IMR-90 (cell line): ENCODE data around the gene ADAP1. TPM values are rescaled to one million over a fixed set of nuclear protein-coding genes. Genes with fewer than 3 reads are reported as not detected.
A peak's percentile ranks its signal among the peaks of the same experiment; 100 is the strongest.

Source experiments
- ATAC-seq: fragments of 200-7000 bp; cut with Tn5 transposase; 2 replicates; pipeline ENCODE4 v1.9.1; 2020; ENCODE audit warnings: low read depth, mild to moderate bottlenecking, moderate library complexity
- BruUV-seq: library from RNA; stranded (reverse); fragments of 400-500 nt; replicated peaks from 2 replicates; lab custom pipeline; 2021; lab: Mats Ljungman, UMichigan
- CTCF ChIA-PET: fragments of 300-600 bp; formaldehyde crosslinking; extraction: SDS; loops from one replicate; lab custom pipeline; 2021; ENCODE audit warnings: antibody characterized with exemption; lab: Yijun Ruan, JAX
- POLR2A ChIA-PET: fragments of 300-600 bp; sonication (Branson Sonifier 250); formaldehyde crosslinking; loops from one replicate; lab custom pipeline; 2022; ENCODE audit warnings: antibody characterized with exemption; ENCODE audit not compliant: unreplicated experiment; lab: Charles Lee
- DNase-seq: peaks from one replicate; pipeline ENCODE4 v3.0.0; 2013
- H2AFZ ChIP-seq: replicated peaks from 2 replicates; pipeline ENCODE3; 2013; ENCODE audit warnings: low read length, mild to moderate bottlenecking; ENCODE audit not compliant: poor library complexity
- H2AK5ac ChIP-seq: 2 replicates; pipeline ENCODE4 v1.6.1; 2013; ENCODE audit warnings: low read depth, low read length, inconsistent platforms
- H2AK9ac ChIP-seq: replicated peaks from 2 replicates; pipeline ENCODE3; 2013; ENCODE audit warnings: mild to moderate bottlenecking, low read depth, low read length, moderate library complexity; ENCODE audit not compliant: poor library complexity
- H2BK120ac ChIP-seq: 2 replicates; pipeline ENCODE4 v1.6.1; 2013; ENCODE audit warnings: low read depth, low read length, inconsistent platforms
- H2BK15ac ChIP-seq: 3 replicates; pipeline ENCODE4 v1.6.1; 2013; ENCODE audit warnings: low read depth, low read length, inconsistent platforms
- H2BK20ac ChIP-seq: 2 replicates; pipeline ENCODE4 v1.6.1; 2013; ENCODE audit warnings: low read depth, mild to moderate bottlenecking, inconsistent platforms, low read length, moderate library complexity
- H2BK5ac ChIP-seq: 2 replicates; pipeline ENCODE4 v1.6.1; 2013; ENCODE audit warnings: mild to moderate bottlenecking, low read depth, low read length, inconsistent platforms; ENCODE audit not compliant: poor library complexity, severe bottlenecking
- H3K14ac ChIP-seq: replicated peaks from 2 replicates; pipeline ENCODE4 v1.6.1; 2013; ENCODE audit warnings: low read depth, low read length, inconsistent platforms
- H3K18ac ChIP-seq: 2 replicates; pipeline ENCODE4 v1.6.1; 2013; ENCODE audit warnings: low read depth, low read length, control low read depth
- H3K23ac ChIP-seq: 2 replicates; pipeline ENCODE4 v1.6.1; 2013; ENCODE audit warnings: low read depth, low read length, inconsistent platforms
- H3K27ac ChIP-seq: 2 replicates; pipeline ENCODE4 v1.5.1; 2013; ENCODE audit warnings: mild to moderate bottlenecking, control low read depth, low read length; ENCODE audit not compliant: insufficient read depth
- H3K27me3 ChIP-seq: 2 replicates; pipeline ENCODE4 v1.6.1; 2013; ENCODE audit warnings: low read length; ENCODE audit not compliant: control insufficient read depth, insufficient read depth
- H3K36me3 ChIP-seq: 2 replicates; pipeline ENCODE4 v1.6.1; 2013; ENCODE audit warnings: low read length, mixed read lengths; ENCODE audit not compliant: control insufficient read depth, insufficient read depth
- H3K4ac ChIP-seq: 2 replicates; pipeline ENCODE4 v1.6.1; 2013; ENCODE audit warnings: low read depth, low read length, inconsistent platforms
- H3K4me1 ChIP-seq: 2 replicates; pipeline ENCODE4 v1.6.1; 2013; ENCODE audit warnings: low read length, mixed read lengths; ENCODE audit not compliant: control insufficient read depth, insufficient read depth
- H3K4me2 ChIP-seq: 2 replicates; pipeline ENCODE4 v1.6.1; 2013; ENCODE audit warnings: low read depth, mild to moderate bottlenecking, control low read depth, low read length, moderate library complexity
- H3K4me3 ChIP-seq: 2 replicates; pipeline ENCODE4 v1.5.1; 2013; ENCODE audit warnings: low read depth, mild to moderate bottlenecking, control low read depth, low read length, moderate library complexity; ENCODE audit not compliant: insufficient read depth
- H3K56ac ChIP-seq: 2 replicates; pipeline ENCODE4 v1.6.1; 2013; ENCODE audit warnings: low read length, inconsistent platforms; ENCODE audit not compliant: insufficient read depth; ENCODE audit errors: extremely low read depth
- H3K79me1 ChIP-seq, 2 experiments: 2 replicates each; pipeline ENCODE4 v1.6.1; 2013; ENCODE audit warnings: low read length in 2 of 2, inconsistent platforms in 1 of 2, low read depth in 1 of 2
- H3K9ac ChIP-seq: 2 replicates; pipeline ENCODE4 v1.6.1; 2013; ENCODE audit warnings: low read depth, low read length, control low read depth
- H3K9me1 ChIP-seq: 2 replicates; pipeline ENCODE4 v1.6.1; 2013; ENCODE audit warnings: low read length, inconsistent platforms; ENCODE audit not compliant: insufficient read depth
- H3K9me3 ChIP-seq: 2 replicates; pipeline ENCODE4 v1.6.1; 2013; ENCODE audit warnings: low read length; ENCODE audit not compliant: control insufficient read depth, insufficient read depth
- H4K20me1 ChIP-seq: 2 replicates; pipeline ENCODE4 v1.6.1; 2013; ENCODE audit warnings: low read length, inconsistent platforms; ENCODE audit not compliant: insufficient read depth
- H4K5ac ChIP-seq: 2 replicates; pipeline ENCODE4 v1.6.1; 2013; ENCODE audit warnings: mild to moderate bottlenecking, low read depth, low read length, control low read depth
- H4K8ac ChIP-seq, 2 experiments: 2 replicates each; pipeline ENCODE4 v1.6.1; 2013; ENCODE audit warnings: low read depth in 2 of 2, low read length in 2 of 2, control low read depth in 1 of 2, inconsistent platforms in 1 of 2
- H4K91ac ChIP-seq: 2 replicates; pipeline ENCODE4 v1.6.1; 2013; ENCODE audit warnings: low read depth, low read length, inconsistent platforms; ENCODE audit not compliant: insufficient read depth
- BHLHE40 ChIP-seq: fragments of 150-350 bp; IDR thresholded peaks from 2 replicates; pipeline ENCODE4 v1.6.1; 2016; ENCODE audit warnings: mild to moderate bottlenecking, low read depth, low read length
- CHD1 ChIP-seq: IDR thresholded peaks from 2 replicates; pipeline ENCODE4 v1.6.1; 2012; ENCODE audit warnings: low read depth, low read length, improper control_type of control experiment
- CTCF ChIP-seq: conservative IDR thresholded peaks from 2 replicates; pipeline ENCODE4 v1.5.1; 2012; ENCODE audit warnings: mild to moderate bottlenecking, low read depth, low read length, improper control_type of control experiment
- FOS ChIP-seq: fragments of 150-350 bp; IDR thresholded peaks from 2 replicates; pipeline ENCODE4 v1.6.1; 2016; ENCODE audit warnings: low read depth, low read length
- MAFK ChIP-seq: IDR thresholded peaks from 2 replicates; pipeline ENCODE4 v1.6.1; 2012; ENCODE audit warnings: low read depth, low read length, improper control_type of control experiment
- MAZ ChIP-seq: IDR thresholded peaks from 2 replicates; pipeline ENCODE4 v1.6.1; 2012; ENCODE audit warnings: low read depth, mild to moderate bottlenecking, low read length, improper control_type of control experiment, moderate library complexity, borderline replicate concordance
- MXI1 ChIP-seq: IDR thresholded peaks from 2 replicates; pipeline ENCODE4 v1.6.1; 2012; ENCODE audit warnings: low read depth, mild to moderate bottlenecking, low read length, moderate library complexity, borderline replicate concordance
- NFE2L2 ChIP-seq: fragments of 150-350 bp; IDR thresholded peaks from 2 replicates; pipeline ENCODE4 v1.6.1; 2016; ENCODE audit warnings: low read depth, mild to moderate bottlenecking, low read length
- POLR2A ChIP-seq: IDR thresholded peaks from 2 replicates; pipeline ENCODE4 v1.6.1; 2012; ENCODE audit warnings: mild to moderate bottlenecking, low read depth, low read length
- RAD21 ChIP-seq: IDR thresholded peaks from 2 replicates; pipeline ENCODE4 v1.6.1; 2012; ENCODE audit warnings: low read length, improper control_type of control experiment
- RCOR1 ChIP-seq: IDR thresholded peaks from 2 replicates; pipeline ENCODE4 v1.6.1; 2012; ENCODE audit warnings: mild to moderate bottlenecking, low read length, improper control_type of control experiment; ENCODE audit not compliant: insufficient replicate concordance
- RFX5 ChIP-seq: IDR thresholded peaks from 2 replicates; pipeline ENCODE4 v1.8.0; 2012; ENCODE audit warnings: low read depth, mild to moderate bottlenecking, low read length, moderate library complexity
- SMC3 ChIP-seq: fragments of 150-350 bp; IDR thresholded peaks from 2 replicates; pipeline ENCODE4 v1.6.1; 2016; ENCODE audit warnings: low read depth, mild to moderate bottlenecking, antibody characterized with exemption, low read length, moderate library complexity
- WGBS, 2 experiments: methylation state at CpG; one replicate each; pipeline versions ENCODE4 v1.1.5 to v1.1.7; 2013; ENCODE audit warnings: missing lambda C conversion rate in 2 of 2; ENCODE audit not compliant: insufficient read length in 1 of 2; ENCODE audit errors: extremely low coverage in 2 of 2; 5-methylcytosine and 5-hydroxymethylcytosine counted together
- dilution Hi-C: fragments of 300-500 bp; cut with HindIII; formaldehyde crosslinking; loops from one replicate; pipeline ENCODE4 v1.14.3; 2018; ENCODE audit warnings: low sequenced_read_pairs; ENCODE audit not compliant: unreplicated experiment
- in situ Hi-C: fragments of 300-500 bp; cut with MboI; formaldehyde crosslinking; loops from 3 replicates; pipeline ENCODE4 v1.14.3; 2019; ENCODE audit warnings: low sequenced_read_pairs, inconsistent platforms, mixed read lengths
- intact Hi-C: fragments of 100-400 bp; cut with micrococcal nuclease; formaldehyde crosslinking; loops from 2 replicates; pipeline ENCODE4 v1.10.0; 2022
- polyA plus RNA-seq, 3 experiments: library from polyadenylated mRNA; depleted of rRNA; stranded (reverse); fragments of >200 nt; gene quantifications; 2 replicates each; pipeline ENCODE4 v1.2.3, GENCODE V29; 2012; ENCODE audit warnings: low replicate concordance in 1 of 3
- total RNA-seq: library from RNA; depleted of rRNA; stranded (reverse); fragments of >200 nt; gene quantifications from 2 replicates; pipeline ENCODE4 v1.2.3, GENCODE V29; 2012
- TF ChIP-seq, protein P1 (sequence below): fragments of 150-350 bp; IDR thresholded peaks from 2 replicates; pipeline ENCODE4 v1.6.1; 2016; ENCODE audit warnings: low read depth, mild to moderate bottlenecking, low read length, moderate library complexity, borderline replicate concordance
- TF ChIP-seq, protein P2 (sequence below): fragments of 150-350 bp; IDR thresholded peaks from 2 replicates; pipeline ENCODE4 v1.6.1; 2017; ENCODE audit warnings: mild to moderate bottlenecking, antibody characterized with exemption, low read length, low read depth

The ADAP1 gene
- total and polyA plus RNA-seq, 2 of the 4 experiments (the other 2 are of a cell fraction), result 1.4 to 2.0 TPM

- no peaks in the 10 kb centered on the region for H3K79me1 ChIP-seq
- POLR2A ChIA-PET, result no interaction called here
- H3K9ac ChIP-seq, result no peak overlapping the region
- H3K4me3 ChIP-seq, result no peak overlapping the region
- H3K4ac ChIP-seq, result no peak overlapping the region
- 88% methylated on average over 42 of the region's 54 CpGs; no CpG with 5 or more reads in 1 of the 2 experiments for WGBS, 2 experiments
- no peak overlapping the region for H4K5ac ChIP-seq
- H2AK5ac ChIP-seq, result no peak overlapping the region
- H3K4me1 ChIP-seq, result peaks cover 5% of the 10 kb centered on the region
- intact Hi-C loops (no loop called here), in situ Hi-C loops (no loop called here), dilution Hi-C loops (no loop called here)
- no peak overlapping the region for H4K8ac ChIP-seq
- peaks cover 24% of the 10 kb centered on the region for H3K36me3 ChIP-seq
- no peak for DNase-seq
- H3K27me3 ChIP-seq, result no peaks in the 10 kb centered on the region
- CTCF ChIA-PET, result no interaction called here
- no peak overlapping the region for H3K23ac ChIP-seq
- H4K91ac ChIP-seq, result no peak overlapping the region
- BruUV-seq, result no TSS peak
- no peaks in the 10 kb centered on the region for H3K9me1 ChIP-seq
- H3K9me3 ChIP-seq, result no peaks in the 10 kb centered on the region
- H3K27ac ChIP-seq, result no peak overlapping the region
- peak overlapping the region; percentile 42 for H2AK9ac ChIP-seq
- H3K56ac ChIP-seq, result no peak overlapping the region
- H3K18ac ChIP-seq, result no peak overlapping the region
- ATAC-seq, result no peak
- H3K14ac ChIP-seq, result no peak overlapping the region
- H2BK15ac ChIP-seq, result no peak overlapping the region
- H2AFZ ChIP-seq, result peak overlapping the region; percentile 17
- H2BK120ac ChIP-seq, result no peak overlapping the region
- H2BK5ac ChIP-seq, result no peak overlapping the region
- H2BK20ac ChIP-seq, result no peak overlapping the region
- no peak overlapping the region for H3K4me2 ChIP-seq
- H4K20me1 ChIP-seq, result no peaks in the 10 kb centered on the region
- no peak for TF ChIP-seq CTCF
- no peak for TF ChIP-seq BHLHE40
- TF ChIP-seq MAZ, result no peak
- TF ChIP-seq RCOR1, result no peak
- no peak for TF ChIP-seq NFE2L2
- TF ChIP-seq MXI1, result no peak
- TF ChIP-seq RAD21, result no peak
- no peak for TF ChIP-seq RFX5
- TF ChIP-seq, protein P1, sequence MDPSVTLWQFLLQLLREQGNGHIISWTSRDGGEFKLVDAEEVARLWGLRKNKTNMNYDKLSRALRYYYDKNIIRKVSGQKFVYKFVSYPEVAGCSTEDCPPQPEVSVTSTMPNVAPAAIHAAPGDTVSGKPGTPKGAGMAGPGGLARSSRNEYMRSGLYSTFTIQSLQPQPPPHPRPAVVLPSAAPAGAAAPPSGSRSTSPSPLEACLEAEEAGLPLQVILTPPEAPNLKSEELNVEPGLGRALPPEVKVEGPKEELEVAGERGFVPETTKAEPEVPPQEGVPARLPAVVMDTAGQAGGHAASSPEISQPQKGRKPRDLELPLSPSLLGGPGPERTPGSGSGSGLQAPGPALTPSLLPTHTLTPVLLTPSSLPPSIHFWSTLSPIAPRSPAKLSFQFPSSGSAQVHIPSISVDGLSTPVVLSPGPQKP, result no peak
- no peak for TF ChIP-seq MAFK
- TF ChIP-seq, protein P2, sequence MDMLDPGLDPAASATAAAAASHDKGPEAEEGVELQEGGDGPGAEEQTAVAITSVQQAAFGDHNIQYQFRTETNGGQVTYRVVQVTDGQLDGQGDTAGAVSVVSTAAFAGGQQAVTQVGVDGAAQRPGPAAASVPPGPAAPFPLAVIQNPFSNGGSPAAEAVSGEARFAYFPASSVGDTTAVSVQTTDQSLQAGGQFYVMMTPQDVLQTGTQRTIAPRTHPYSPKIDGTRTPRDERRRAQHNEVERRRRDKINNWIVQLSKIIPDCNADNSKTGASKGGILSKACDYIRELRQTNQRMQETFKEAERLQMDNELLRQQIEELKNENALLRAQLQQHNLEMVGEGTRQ, result no peak
- TF ChIP-seq POLR2A, result no peak
- TF ChIP-seq FOS, result no peak
- TF ChIP-seq CHD1, result no peak
- no peak for TF ChIP-seq SMC3
These were observed 55.4 kb downstream of the ADAP1 start for GRCh38 chr7:898855-899681.
